Ishikawa (cell line): ENCODE data around the gene CTTNBP2.

Source experiments
- CEBPB ChIP-seq: IDR thresholded peaks from 2 replicates; pipeline ENCODE4 v1.6.1; 2012
- CREB1 ChIP-seq: IDR thresholded peaks from 2 replicates; pipeline ENCODE4 v1.6.1; 2012; ENCODE audit warnings: low read depth
- EGR1 ChIP-seq: IDR thresholded peaks from 2 replicates; pipeline ENCODE4 v1.6.1; 2012
- EP300 ChIP-seq: IDR thresholded peaks from 2 replicates; pipeline ENCODE4 v1.6.1; 2012; ENCODE audit warnings: borderline replicate concordance
- FOXM1 ChIP-seq: IDR thresholded peaks from 2 replicates; pipeline ENCODE4 v1.6.1; 2012; ENCODE audit warnings: low read depth, borderline replicate concordance
- MAX ChIP-seq: IDR thresholded peaks from 2 replicates; pipeline ENCODE4 v1.6.1; 2012
- NFIC ChIP-seq: IDR thresholded peaks from 2 replicates; pipeline ENCODE4 v1.6.1; 2012
- RAD21 ChIP-seq: IDR thresholded peaks from 2 replicates; pipeline ENCODE4 v1.6.1; 2012; ENCODE audit warnings: low read depth
- REST ChIP-seq: IDR thresholded peaks from 2 replicates; pipeline ENCODE4 v1.6.1; 2012; ENCODE audit warnings: low read depth, mild to moderate bottlenecking
- TAF1 ChIP-seq: IDR thresholded peaks from 2 replicates; pipeline ENCODE4 v1.6.1; 2012; ENCODE audit warnings: low read depth, mild to moderate bottlenecking
- TCF12 ChIP-seq: IDR thresholded peaks from 2 replicates; pipeline ENCODE4 v1.6.1; 2012; ENCODE audit warnings: low read depth
- TEAD4 ChIP-seq: IDR thresholded peaks from 2 replicates; pipeline ENCODE4 v1.6.1; 2012
- USF1 ChIP-seq: IDR thresholded peaks from 2 replicates; pipeline ENCODE4 v1.6.1; 2012
- YY1 ChIP-seq: IDR thresholded peaks from 2 replicates; pipeline ENCODE4 v1.6.1; 2012; ENCODE audit warnings: low read depth
- ZBTB7A ChIP-seq: IDR thresholded peaks from 2 replicates; pipeline ENCODE4 v1.6.1; 2012; ENCODE audit warnings: low read depth

Gene CTTNBP2

GRCh38 chr7:117805241-117805640, 68.0 kb downstream of the CTTNBP2 start:
- TF ChIP-seq ZBTB7A = no peak
- no peak for TF ChIP-seq CREB1
- no peak for TF ChIP-seq MAX
- no peak for TF ChIP-seq CEBPB
- no peak for TF ChIP-seq RAD21

GRCh38 chr7:117803476-117803875, 69.8 kb downstream of the CTTNBP2 start:
- no peak for TF ChIP-seq ZBTB7A
- TF ChIP-seq TCF12 = no peak
- no peak for TF ChIP-seq RAD21
- TF ChIP-seq EP300 = no peak
- TF ChIP-seq NFIC = no peak
- TF ChIP-seq EGR1 = no peak
- TF ChIP-seq REST = no peak
- TF ChIP-seq YY1 = no peak
- no peak for TF ChIP-seq USF1
- no peak for TF ChIP-seq FOXM1
- no peak for TF ChIP-seq MAX
- no peak for TF ChIP-seq CREB1
- TF ChIP-seq TAF1 = no peak
- TF ChIP-seq CEBPB = no peak
- no peak for TF ChIP-seq TEAD4

GRCh38 chr7:117802660-117803059, 70.6 kb downstream of the CTTNBP2 start:
- TF ChIP-seq CEBPB (no peak), TCF12 (no peak), FOXM1 (no peak), REST (no peak), MAX (no peak), USF1 (no peak), YY1 (no peak), EP300 (no peak), ZBTB7A (no peak), TAF1 (no peak), CREB1 (no peak), EGR1 (no peak), TEAD4 (no peak), NFIC (no peak), RAD21 (no peak)

GRCh38 chr7:117800841-117801240, 72.4 kb downstream of the CTTNBP2 start:
- TF ChIP-seq TCF12 (no peak), NFIC (no peak), YY1 (no peak), CEBPB (no peak), TEAD4 (no peak)

- TF ChIP-seq FOXM1 (no peak), CREB1 (no peak), MAX (no peak), TCF12 (no peak), RAD21 (no peak), YY1 (no peak), NFIC (no peak), REST (no peak), TAF1 (no peak), TEAD4 (no peak), EGR1 (no peak), EP300 (no peak), CEBPB (no peak), USF1 (no peak), ZBTB7A (no peak)
Observed at GRCh38 chr7:117800406-117800805, 72.8 kb downstream of the CTTNBP2 start.
